Psoas muscle (tissue), 8 donors: ENCODE results near the gene AP2A2. TPM values are rescaled to one million over a fixed set of nuclear protein-coding genes. Genes with fewer than 3 reads are reported as not detected.

Experiments used
- ATAC-seq, 4 donors: fragments of 200-7000 bp; cut with Tn5 transposase; one replicate each; pipeline ENCODE4 v1.9.1; 2020; ENCODE audit warnings: moderate library complexity in 3 of 4, mild to moderate bottlenecking in 2 of 4
- DNase-seq, 2 donors: peaks; one replicate each; pipeline ENCODE4 v3.0.0-alpha.2; 2020
- H3K27ac ChIP-seq: fragments of 200-600 bp; one replicate; pipeline ENCODE4 v1.8.0; 2022
- H3K27me3 ChIP-seq, 3 donors: fragments of 200-600 bp in 1 of 3; one replicate each; pipeline versions ENCODE4 v1.6.1 to v1.8.0; 2013 to 2022; ENCODE audit warnings: low read length in 2 of 3, mild to moderate bottlenecking in 2 of 3, moderate library complexity in 1 of 3; ENCODE audit not compliant: insufficient read depth in 3 of 3
- H3K36me3 ChIP-seq, 2 donors: fragments of 200-600 bp in 1 of 2; one replicate each; pipeline versions ENCODE4 v1.6.1 to v1.8.0; 2013 to 2022; ENCODE audit warnings: low read depth in 1 of 2, mild to moderate bottlenecking in 1 of 2, moderate library complexity in 1 of 2; ENCODE audit not compliant: insufficient read depth in 1 of 2
- H3K4me1 ChIP-seq: fragments of 200-600 bp; one replicate; pipeline ENCODE4 v1.8.0; 2022
- H3K4me3 ChIP-seq: fragments of 200-600 bp; one replicate; pipeline ENCODE4 v1.8.0; 2022; ENCODE audit warnings: mild to moderate bottlenecking
- H3K9me3 ChIP-seq: fragments of 200-600 bp; one replicate; pipeline ENCODE4 v1.8.0; 2022
- CTCF ChIP-seq: fragments of 200-600 bp; IDR thresholded peaks from one replicate; pipeline ENCODE4 v1.8.0; 2022; ENCODE audit warnings: antibody characterized with exemption
- WGBS, 3 donors: extraction: QIAGEN DNeasy Blood & Tissue Kit; methylation state at CpG; one replicate each; pipeline versions ENCODE4 v1.1.6 to v1.1.7; 2013; 5-methylcytosine and 5-hydroxymethylcytosine counted together
- intact Hi-C, 2 donors: fragments of 100-400 bp; cut with DNase I; formaldehyde crosslinking; loops; one replicate each; pipeline versions ENCODE4 v1.11.0 to v1.14.2; 2022
- polyA plus RNA-seq, 3 donors: library from polyadenylated mRNA; stranded (reverse); fragments of 200-250 nt; gene quantifications; one replicate each; pipeline ENCODE4 v1.2.3, GENCODE V29; 2013
- total RNA-seq, 4 donors: library from RNA; stranded (reverse); fragmentation: NEBNext Ultra II Directional in 2 of 4; extraction: Animal tissue kit (Norgen Biotek cat#: 25700) in 2 of 4; gene quantifications; one replicate each; pipeline versions ENCODE4 v1.2.1 to v1.2.4, GENCODE V29; 2021 to 2023
- donor health status: healthy with polysubstance abuse.
- donor health status: DM: no; HTN: no; CAD: no; lungs with moderate emphysema.
- donor health status: Bipolar disorder and iron deficiency.
- donor health status: healthy.
- donor health status: DM: yes; HTN: yes; CAD: no.
- donor health status: DM: no; HTN: no; CAD: no.
- donor health status: DM: no; HTN: no; CAD: no.
- donor health status: DM: yes; HTN: yes; CAD: no.

The AP2A2 gene
- total and polyA plus RNA-seq, 7 donors: 15.9 to 31.4 (median 26.5) TPM

GRCh38 chr11:893008-893654, 32.5 kb upstream of the AP2A2 start:
- H3K4me1 ChIP-seq: peaks cover 5% of the 10 kb centered on the region
- no peaks in the 10 kb centered on the region for H3K9me3 ChIP-seq
- H3K27ac ChIP-seq: no peak overlapping the region
- no peak overlapping the region for H3K4me3 ChIP-seq
- intact Hi-C loops: no loop called here
- DNase-seq: no peak
- no peaks in the 10 kb centered on the region for H3K27me3 ChIP-seq
- no peak for TF ChIP-seq CTCF
- H3K36me3 ChIP-seq: peaks cover 0 to 5% of the 10 kb centered on the region in 2 donors
- no peak for ATAC-seq
- 90 to 92% (median 91%) methylated on average over 12 to 13 of the region's 13 CpGs for WGBS, 3 donors

GRCh38 chr11:894575-895201, 31.0 kb upstream of the AP2A2 start:
- TF ChIP-seq CTCF: peak; percentile 17
- ATAC-seq: peak; percentile 52 to 72 (median 64)
- no peak overlapping the region for H3K27ac ChIP-seq
- intact Hi-C loops: no loop called here
- 53 to 78% (median 65%) methylated on average over 12 of the region's 12 CpGs for WGBS, 3 donors
- no peaks in the 10 kb centered on the region for H3K27me3 ChIP-seq
- DNase-seq: no peak
- no peaks in the 10 kb centered on the region for H3K4me1 ChIP-seq
- H3K36me3 ChIP-seq: peaks cover 2 to 20% of the 10 kb centered on the region in 2 donors
- no peaks in the 10 kb centered on the region for H3K9me3 ChIP-seq
- no peak overlapping the region for H3K4me3 ChIP-seq

- WGBS, 3 donors: 83 to 86% (median 85%) methylated on average over 24 to 26 of the region's 26 CpGs
- no peak for TF ChIP-seq CTCF
- no peak for DNase-seq
- no peak for ATAC-seq
- H3K9me3 ChIP-seq: no peaks in the 10 kb centered on the region
- no peak overlapping the region for H3K4me3 ChIP-seq
- H3K4me1 ChIP-seq: no peaks in the 10 kb centered on the region
- intact Hi-C loops: no loop called here
- no peaks in the 10 kb centered on the region for H3K27me3 ChIP-seq
- peaks cover 2 to 29% of the 10 kb centered on the region in 2 donors for H3K36me3 ChIP-seq
- H3K27ac ChIP-seq: no peak overlapping the region
Observed at GRCh38 chr11:895331-896110, 30.1 kb upstream of the AP2A2 start.

GRCh38 chr11:897253-898142, 28.2 kb upstream of the AP2A2 start:
- 81 to 84% (median 81%) methylated on average over 13 to 17 of the region's 17 CpGs for WGBS, 3 donors

More at GRCh38 chr11:897253-898142, 28.2 kb upstream of the AP2A2 start:
- no peak for TF ChIP-seq CTCF
- no peak overlapping the region for H3K27ac ChIP-seq
- H3K36me3 ChIP-seq: peaks cover 3 to 48% of the 10 kb centered on the region in 2 donors
- H3K4me1 ChIP-seq: no peaks in the 10 kb centered on the region
- H3K27me3 ChIP-seq: no peaks in the 10 kb centered on the region
- no peak for ATAC-seq
- no peak for DNase-seq
- intact Hi-C loops: no loop called here
- no peak overlapping the region for H3K4me3 ChIP-seq
- H3K9me3 ChIP-seq: no peaks in the 10 kb centered on the region
